GM21526 (cell line): Measurements from ENCODE around the gene HMBS.
"Not testable (repeated sequence)": the region's sequence is repeated elsewhere in the genome, so short reads cannot be mapped to it uniquely, and the experiment has no call there.

Source experiments
- ATAC-seq: cut with Tn5 transposase; IDR thresholded peaks from one replicate; pipeline ENCODE4 v1.9.1; 2021; ENCODE audit warnings: moderate library complexity; ENCODE audit not compliant: unreplicated experiment, low FRiP score

The HMBS gene

DNA sequence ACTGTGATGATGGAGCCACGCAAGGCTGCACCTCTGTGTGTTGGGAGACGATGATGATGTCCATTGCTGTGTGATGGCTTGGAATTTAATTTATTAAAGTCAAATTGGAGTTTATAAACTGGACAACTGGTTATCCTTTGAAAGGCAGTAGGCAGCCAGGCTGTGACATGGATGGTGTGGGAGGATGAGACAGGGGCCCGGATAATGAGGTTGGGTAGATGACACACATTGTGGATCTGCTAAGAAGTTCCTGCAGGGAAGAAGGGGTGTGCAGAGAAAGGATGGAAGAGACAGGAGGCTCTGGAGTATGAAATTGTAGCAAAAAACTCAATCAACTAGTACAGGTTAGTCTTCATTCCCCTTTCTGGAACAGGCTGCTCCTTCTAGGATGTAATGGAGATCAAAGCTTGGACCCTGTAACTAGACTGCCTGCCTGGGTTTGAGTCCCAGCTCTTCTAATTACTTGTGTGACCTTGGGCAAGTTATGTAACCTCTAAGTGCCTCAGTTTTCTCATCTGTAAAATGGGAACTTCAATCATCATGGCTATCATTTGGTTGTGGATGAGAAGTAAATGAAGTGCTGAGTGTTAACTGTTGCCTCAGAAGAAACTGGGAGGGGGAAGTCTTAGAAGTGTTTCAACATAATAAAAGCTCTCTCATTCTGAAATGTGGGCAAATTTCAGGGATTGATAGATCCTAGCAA is 32.5 kb downstream of the HMBS start:
- no peak for ATAC-seq

DNA sequence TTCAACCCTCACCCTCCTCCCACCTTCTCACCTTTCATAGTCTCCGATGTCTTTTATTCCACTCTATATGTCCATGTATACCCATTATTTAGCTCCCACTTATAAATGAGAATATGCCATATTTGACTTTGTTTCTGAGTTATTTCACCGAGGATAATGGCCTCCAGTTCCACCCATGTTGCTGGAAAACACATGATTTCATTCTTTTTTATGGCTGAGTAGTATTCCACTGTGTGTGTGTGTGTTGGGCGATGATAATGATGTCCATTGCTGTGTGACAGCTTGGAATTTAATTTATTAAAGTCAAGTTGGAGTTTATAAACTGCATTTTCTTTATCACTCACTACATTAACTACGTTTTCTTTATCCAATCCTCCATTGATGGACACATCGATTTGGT is 33.5 kb downstream of the HMBS start:
- no peak for ATAC-seq

DNA sequence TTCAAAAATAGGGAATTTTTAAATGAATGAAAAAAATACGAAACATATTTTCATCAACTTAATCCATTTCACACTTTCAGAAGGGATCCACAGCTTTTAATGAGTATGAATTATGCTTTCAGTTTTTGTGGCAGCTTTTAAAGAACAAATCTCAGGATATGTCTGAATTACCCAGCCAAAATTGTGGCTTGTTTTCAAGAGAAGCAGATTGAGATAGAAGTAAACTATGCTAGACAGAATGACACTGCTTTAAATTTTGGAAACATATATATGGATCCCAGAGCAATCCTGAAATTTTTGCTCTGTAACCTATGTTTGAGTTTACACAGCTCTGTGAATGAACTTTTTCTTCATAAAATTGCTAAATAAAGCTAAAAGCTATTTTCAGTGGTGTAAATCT is 34.3 kb downstream of the HMBS start:
- no peak for ATAC-seq

DNA sequence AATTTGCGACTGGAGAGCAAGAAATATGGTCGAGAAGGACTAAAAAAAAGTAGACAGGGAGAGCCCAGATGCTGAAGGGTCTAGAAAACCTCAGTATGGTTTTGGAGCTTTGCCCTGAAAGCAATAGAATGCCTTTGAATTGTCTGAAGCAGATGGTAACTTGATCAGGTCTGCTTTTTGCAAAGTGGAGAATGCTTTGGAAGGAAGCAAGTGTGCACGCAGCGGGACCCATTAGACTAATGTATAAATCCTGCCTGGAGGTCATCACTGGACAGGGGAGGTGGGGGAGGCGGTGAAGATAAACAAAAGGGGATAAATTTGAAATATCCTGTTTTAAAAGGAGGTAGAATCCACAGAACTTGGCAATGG is 35.9 kb downstream of the HMBS start:
- no peak for ATAC-seq

DNA sequence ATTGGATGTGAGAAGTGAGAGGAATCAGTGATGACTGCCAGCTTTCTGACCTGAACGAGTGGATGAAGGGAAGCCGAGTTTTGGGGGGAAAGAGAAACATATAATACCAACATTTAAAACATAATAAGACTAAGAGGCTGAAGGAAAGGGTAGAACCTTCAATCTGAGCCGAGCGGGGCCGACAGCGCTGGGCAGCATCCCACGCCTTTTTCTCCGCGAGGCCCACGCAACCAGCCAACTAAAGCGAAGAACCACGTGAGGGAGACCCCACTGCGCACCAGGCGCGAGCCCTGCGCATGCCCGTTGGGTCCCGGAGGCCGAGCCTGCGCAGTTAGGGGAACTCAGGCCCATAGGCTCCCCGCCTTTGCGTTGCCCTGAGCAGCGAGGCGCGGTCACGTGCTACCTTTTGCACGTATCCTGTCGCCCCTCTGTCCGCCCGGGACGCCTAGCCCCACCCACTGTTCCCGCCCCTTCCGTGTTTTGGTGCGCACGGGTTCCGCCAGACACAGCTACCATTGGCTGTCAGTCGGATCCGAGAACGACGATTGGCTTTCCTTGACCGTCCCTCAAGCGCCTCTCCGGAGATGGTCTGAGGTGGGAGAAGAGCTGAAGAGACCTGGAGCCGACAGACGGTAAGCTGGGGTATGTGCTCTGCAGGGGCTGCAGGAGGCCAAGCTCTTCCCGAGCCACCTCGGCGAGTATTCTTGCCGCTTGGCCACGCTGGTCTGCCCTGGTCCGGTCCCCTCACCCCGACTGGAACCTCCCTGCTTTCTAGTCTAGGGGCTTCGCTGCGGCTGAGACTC is 36.5 kb downstream of the HMBS start, which contains the start of gene HINFP:
Gene HINFP, plus strand, starts transcription at position 573 of the 803 bp plus-strand sequence. CDS start 5,365 bp downstream, outside the sequence.
- ATAC-seq = peak; percentile 94

DNA sequence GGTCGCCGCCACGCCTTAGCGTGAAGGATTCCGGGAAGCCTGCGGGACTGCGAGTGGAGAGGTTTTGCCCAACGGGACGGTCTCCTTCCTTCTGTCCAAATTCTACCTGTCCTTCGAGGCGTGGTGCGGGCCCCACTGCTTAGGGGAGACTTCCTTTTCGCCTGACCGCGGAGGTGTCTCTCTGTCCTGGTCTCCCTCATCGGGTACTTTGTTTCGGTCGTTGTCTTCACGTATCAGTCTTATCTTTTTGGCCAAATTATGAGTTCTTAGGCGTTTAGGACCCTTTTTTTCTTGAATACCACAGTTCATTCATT is 37.1 kb downstream of the HMBS start:
- peak; percentile 17 for ATAC-seq

DNA sequence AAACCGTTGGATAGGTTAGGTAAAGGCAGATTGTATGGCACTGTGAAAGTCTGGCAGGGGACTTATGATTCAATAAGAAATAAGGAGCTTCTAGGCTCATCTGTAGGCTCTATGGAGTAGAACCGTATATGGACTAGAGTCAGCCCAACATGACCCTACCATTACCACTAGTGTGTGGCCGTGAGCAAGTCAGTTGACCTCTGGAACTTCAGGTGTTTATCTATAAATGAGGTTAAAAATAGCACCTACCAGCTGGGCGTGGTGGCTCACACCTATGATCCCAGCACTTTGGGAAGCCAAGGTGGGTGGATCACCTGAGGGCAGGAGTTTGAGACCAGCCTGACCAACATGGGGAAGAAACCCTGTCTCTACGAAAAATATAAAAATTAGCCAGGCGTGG is 41.1 kb downstream of the HMBS start:
- ATAC-seq = no peak

DNA sequence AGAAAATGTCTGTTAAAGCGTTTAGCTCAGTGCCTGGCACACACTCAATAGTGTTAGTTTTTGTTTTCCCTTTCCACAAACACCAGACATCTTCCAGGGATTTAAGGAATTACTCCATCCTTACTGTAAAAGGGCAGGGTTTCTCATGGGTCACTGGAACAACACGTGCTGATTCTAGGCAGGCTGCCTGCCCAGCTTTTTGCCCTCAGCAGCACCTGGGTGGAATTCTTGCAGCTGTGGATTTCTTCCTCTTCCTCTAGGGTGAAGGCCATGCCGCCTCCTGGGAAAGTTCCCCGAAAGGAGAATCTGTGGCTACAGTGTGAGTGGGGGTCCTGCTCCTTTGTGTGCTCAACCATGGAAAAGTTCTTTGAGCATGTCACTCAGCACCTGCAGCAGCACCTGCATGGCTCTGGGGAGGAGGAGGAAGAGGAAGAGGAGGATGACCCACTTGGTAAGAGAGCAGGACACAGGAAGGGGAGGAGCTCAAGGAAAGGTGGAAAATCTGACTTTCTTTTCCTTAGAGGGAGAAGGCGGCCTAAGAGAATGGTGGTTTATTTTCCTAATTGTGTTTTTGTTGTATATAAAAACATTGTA is 42.1 kb downstream of the HMBS start:
- ATAC-seq = no peak

DNA sequence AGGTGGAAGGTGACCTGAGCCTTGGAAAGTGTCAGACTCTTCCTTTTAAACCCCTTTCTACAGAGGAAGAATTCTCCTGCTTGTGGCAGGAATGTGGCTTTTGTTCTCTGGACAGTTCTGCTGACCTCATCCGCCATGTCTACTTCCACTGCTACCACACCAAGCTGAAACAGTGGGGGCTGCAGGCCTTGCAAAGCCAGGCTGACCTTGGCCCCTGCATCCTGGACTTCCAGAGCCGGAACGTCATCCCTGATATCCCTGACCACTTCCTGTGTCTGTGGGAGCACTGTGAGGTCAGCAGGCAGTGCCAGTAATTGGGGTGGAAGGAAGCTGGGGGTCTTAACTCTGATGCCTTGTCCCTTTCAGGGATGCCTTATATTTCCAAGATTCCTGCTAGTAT is 46.0 kb downstream of the HMBS start:
- no peak for ATAC-seq

DNA sequence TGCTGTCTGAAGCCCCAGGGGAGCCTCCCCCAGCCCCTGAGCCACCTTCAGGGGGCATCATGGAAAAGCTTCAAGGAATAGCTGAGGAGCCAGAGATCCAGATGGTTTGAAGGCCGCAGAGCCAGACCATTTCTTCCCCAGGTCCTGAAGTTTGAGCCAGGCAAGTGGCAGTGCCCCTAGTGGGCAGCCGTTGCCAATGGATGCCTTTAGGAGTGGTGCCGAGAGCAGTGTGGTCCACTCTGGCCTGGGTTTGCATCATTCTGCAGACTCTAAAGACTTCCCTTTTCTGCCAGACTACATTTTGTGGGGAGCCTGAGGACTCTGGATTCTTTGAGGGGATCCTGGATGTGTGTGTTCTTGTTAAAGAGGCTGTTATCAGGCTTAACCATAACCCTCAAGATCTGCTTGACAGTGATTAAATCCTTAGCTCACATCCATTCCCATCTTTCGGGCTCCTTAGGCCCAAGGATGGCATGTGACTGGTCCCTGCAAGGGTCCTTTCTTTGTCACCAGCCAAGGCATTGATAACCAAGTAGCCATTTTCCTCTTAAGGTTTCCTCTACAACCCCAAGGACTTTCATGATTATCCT is 49.8 kb downstream of the HMBS start:
- ATAC-seq = no peak

DNA sequence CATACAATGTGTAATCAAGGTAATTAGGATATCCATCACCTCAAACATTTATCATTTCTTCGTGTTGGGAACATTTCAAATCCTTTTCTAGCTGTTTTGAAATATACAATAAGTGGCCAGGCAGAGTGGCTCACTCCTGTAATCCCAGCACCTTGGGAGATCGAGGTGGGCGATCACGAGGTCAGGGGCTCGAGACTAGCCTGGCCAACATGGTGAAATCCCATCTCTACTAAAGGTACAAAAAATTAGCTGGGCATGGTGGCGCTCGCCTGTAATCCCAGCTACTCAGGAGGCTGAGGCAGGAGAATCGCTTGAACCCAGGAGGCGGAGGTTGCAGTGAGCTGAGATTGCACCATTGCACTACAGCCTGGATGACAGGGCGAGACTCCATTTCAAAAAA is 54.6 kb downstream of the HMBS start:
- not testable (repeated sequence) for ATAC-seq
